ENCODE results near the gene GPRC5C. TPM values are rescaled to one million over a fixed set of nuclear protein-coding genes. Genes with fewer than 3 reads are reported as not detected.

GPRC5C gene
- total and polyA plus RNA-seq, 2 of the 8 experiments (the other 6 are each of a cell fraction or from before 2014, with no cell fraction given): 18.3 to 55.8 TPM

DNA sequence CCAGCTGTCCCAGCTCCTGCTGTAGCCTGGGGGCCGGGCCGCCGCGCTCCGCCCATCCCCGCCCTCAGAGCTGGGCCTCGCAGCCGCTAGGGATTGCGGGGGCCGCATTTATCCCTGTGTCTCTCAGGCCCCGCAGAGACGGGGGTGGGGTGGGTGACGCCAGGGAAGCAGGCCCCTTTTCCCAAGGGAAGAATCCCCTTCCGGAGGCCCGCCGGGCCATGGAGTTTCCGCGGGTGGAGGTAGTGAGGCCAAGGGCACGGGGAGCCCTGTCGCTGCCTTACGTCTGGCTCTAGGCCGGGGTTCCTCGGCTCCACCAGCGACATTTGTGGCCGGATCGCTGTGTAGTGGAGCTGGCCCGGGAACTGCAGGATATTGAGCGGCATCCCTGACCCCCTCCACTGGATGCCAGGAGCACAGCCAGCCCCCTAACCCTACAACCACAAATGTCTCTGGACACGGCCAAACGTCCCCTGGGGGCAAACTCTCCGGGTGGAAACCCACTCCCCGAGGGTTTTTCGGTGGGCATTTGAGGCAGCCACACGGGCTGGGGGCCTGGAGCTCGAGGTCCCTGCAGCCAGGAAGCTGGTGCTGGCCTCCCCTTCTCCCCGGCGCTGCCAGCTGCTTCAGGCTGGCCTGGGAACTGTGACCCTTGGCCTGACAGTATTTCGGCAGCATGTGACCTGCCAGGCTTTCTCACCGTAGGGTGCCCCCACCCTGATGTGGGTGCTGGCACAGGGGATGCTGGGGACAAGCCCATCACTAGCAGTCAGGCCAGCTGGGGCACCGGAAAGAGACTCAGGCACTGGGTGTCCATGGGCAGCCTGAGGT, 22.5 kb downstream of the GPRC5C start (continued):
- TF ChIP-seq HDAC2 (IDR thresholded peaks at IDR 0.05; ENCODE audit: borderline replicate concordance in 1 of 2, low read depth in 2 of 2, low read length in 2 of 2) (0 out of 4 replicates have a peak, but pooled peaks of 1 of the 2 experiments have one; percentile 29), CHD1 (IDR thresholded peaks at IDR 0.05; ENCODE audit: low read depth, low read length) (no peak), TEAD4 (IDR thresholded peaks at IDR 0.05; ENCODE audit: low read depth, low read length) (no peak), CEBPB (IDR thresholded peaks at IDR 0.05; ENCODE audit: low read depth, low read length) (no peak), EGR1 (IDR thresholded peaks at IDR 0.05; ENCODE audit: borderline replicate concordance, low read depth, low read length) (peak; percentile 73; the same call in 1 of the 2 replicates), CHD2 (IDR thresholded peaks at IDR 0.05; ENCODE audit: low read length) (no peak), SAP30 (IDR thresholded peaks at IDR 0.05; ENCODE audit: insufficient read depth, insufficient replicate concordance, low read length) (no peak), NANOG (IDR thresholded peaks at IDR 0.05; ENCODE audit: insufficient read depth, low read depth, low read length, poor library complexity, severe bottlenecking) (no peak), PHF8 (conservative IDR thresholded peaks at IDR 0.05; ENCODE audit: low read depth, low read length) (no peak; the same call in 1 of the 2 replicates), KDM4A (IDR thresholded peaks at IDR 0.05; ENCODE audit: low read depth, low read length, severe bottlenecking) (peak; percentile 33), KDM1A (IDR thresholded peaks at IDR 0.05; ENCODE audit: borderline replicate concordance, low read length) (no peak), POLR2A (IDR thresholded peaks at IDR 0.05; ENCODE audit: control extremely low read depth in 1 of 2, low read depth in 2 of 2, low read length in 2 of 2) (no peak), SP1 (IDR thresholded peaks at IDR 0.05; ENCODE audit: low read depth, low read length) (no peak), BCL11A (IDR thresholded peaks at IDR 0.05; ENCODE audit: low read depth in 2 of 2, low read length in 2 of 2) (no peak), HDAC6 (IDR thresholded peaks at IDR 0.05; ENCODE audit: low read depth, low read length) (no peak), TAF7 (optimal IDR thresholded peaks at IDR 0.05; ENCODE audit: borderline replicate concordance, low read depth, low read length) (no peak), BRCA1 (IDR thresholded peaks at IDR 0.05; ENCODE audit: low read depth, low read length) (no peak), FOSL1 (IDR thresholded peaks at IDR 0.05; ENCODE audit: insufficient read depth, low read depth, low read length) (no peak)
- TF ChIP-seq, protein P1, sequence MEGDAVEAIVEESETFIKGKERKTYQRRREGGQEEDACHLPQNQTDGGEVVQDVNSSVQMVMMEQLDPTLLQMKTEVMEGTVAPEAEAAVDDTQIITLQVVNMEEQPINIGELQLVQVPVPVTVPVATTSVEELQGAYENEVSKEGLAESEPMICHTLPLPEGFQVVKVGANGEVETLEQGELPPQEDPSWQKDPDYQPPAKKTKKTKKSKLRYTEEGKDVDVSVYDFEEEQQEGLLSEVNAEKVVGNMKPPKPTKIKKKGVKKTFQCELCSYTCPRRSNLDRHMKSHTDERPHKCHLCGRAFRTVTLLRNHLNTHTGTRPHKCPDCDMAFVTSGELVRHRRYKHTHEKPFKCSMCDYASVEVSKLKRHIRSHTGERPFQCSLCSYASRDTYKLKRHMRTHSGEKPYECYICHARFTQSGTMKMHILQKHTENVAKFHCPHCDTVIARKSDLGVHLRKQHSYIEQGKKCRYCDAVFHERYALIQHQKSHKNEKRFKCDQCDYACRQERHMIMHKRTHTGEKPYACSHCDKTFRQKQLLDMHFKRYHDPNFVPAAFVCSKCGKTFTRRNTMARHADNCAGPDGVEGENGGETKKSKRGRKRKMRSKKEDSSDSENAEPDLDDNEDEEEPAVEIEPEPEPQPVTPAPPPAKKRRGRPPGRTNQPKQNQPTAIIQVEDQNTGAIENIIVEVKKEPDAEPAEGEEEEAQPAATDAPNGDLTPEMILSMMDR (IDR thresholded peaks at IDR 0.05; ENCODE audit: control extremely low read depth in 1 of 3, insufficient read depth in 1 of 3, low read depth in 1 of 3, low read length in 3 of 3): no peak
- TF ChIP-seq, protein P2, sequence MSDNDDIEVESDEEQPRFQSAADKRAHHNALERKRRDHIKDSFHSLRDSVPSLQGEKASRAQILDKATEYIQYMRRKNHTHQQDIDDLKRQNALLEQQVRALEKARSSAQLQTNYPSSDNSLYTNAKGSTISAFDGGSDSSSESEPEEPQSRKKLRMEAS (IDR thresholded peaks at IDR 0.05): peak; percentile 5; the same call in 1 of the 2 replicates
